ENCODE results near the gene B4GALT2.

GRCh38 chr1:43978551-43979260 lies at the start of gene B4GALT2:
- TF ChIP-seq CTCF (IDR thresholded peaks at IDR 0.05) (no peak), POLR2A (IDR thresholded peaks at IDR 0.05) (no peak), EP300 (IDR thresholded peaks at IDR 0.05) (no peak)
